HG03097 (cell line): ENCODE data around the gene PMFBP1.
A peak's percentile ranks its signal among the peaks of the same experiment; 100 is the strongest.

Experiments used
- ATAC-seq: cut with Tn5 transposase; IDR thresholded peaks from one replicate; pipeline ENCODE4 v1.9.1; 2021; ENCODE audit not compliant: unreplicated experiment, low FRiP score

Gene PMFBP1

DNA sequence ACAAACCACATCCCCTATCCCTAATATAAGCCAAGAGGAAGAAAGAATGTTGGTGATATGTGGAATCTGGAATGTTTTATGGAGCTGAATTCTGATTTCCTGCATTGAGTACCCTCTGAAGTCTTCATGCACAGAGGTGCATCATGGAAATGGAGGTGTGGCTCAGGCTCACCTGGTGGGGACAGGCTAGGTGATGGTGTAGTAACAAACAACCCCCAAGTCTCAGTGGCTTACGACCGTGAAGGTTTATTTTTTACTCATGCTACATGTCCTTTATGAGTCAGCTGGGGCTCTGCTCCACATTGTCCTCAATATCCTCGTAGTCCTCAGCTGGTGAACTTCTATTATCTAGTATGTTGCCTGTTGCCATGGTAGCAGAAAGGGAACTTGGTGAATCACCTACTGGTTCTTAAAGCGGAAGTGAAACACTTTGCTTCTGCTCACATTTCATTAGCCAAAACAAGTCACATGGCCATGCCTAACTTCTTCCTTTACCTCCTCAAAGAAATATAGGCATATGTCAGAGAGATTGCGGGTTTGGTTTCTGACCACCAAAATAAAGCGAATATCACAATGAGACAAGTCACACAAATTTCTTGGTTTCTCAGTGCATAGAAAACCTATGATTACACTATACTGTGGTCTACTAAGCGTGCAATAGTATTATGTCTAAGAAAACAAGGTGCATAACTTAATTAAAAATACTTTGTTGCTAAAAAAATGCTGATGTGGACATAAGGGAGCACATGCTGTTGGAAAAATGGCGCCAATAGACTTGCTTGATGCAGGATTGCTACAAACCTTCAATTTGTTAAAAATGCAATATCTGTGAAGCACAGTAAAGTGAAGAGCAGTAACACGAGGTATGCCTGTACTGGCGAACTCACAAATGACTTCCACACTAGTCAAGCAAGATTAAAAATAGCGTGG, at the start of gene PMFBP1:
PMFBP1 (minus strand) TSS at position 51 of the 930 bp plus-strand sequence. CDS start 947 bp downstream, outside the sequence.
- ATAC-seq, result peak; percentile 95

- ATAC-seq, result no peak
Observed at GRCh38 chr16:72221630-72222024, 49.7 kb upstream of the PMFBP1 start.

- ATAC-seq, result no peak
Observed at GRCh38 chr16:72220875-72221629, 49.1 kb upstream of the PMFBP1 start.

DNA sequence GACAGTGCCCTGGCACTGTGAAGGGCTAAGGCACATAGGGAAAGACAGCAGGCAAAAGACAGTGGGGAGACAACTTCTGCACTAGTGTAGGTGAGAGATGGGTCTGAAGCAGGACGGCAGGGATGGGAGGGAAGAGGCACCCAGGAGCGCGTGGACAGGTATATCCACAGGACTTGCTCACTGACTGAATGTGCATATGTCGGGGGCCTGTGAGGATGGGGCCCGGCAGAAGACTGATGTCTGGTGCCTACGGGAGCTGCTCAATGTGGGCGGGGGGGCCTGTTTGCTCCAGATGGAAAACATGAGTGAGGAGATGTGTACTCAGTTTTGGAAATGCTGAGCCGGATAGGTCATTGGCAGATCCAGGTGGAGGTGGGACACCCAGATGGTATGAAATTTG, 47.3 kb upstream of the PMFBP1 start:
- ATAC-seq, result no peak

DNA sequence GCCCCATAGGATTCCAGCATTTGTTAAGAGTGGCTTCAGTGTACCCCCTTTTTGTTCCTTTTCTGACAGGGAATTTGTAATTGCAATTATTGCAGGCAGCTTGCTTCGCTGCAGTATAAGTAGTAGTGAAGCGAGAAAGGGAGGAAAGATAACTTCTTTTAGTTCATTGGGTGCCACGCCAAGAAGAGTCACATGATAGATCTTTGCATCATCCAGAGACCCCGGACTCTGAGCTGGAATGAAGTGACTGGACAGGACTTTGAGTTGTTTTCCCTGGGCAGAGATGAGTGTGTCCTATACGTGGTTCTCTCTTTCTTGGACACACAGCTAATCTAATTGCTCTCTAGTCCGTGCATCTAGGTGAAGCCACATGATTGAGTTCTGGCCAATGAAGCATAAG, 44.8 kb upstream of the PMFBP1 start:
- ATAC-seq, result no peak

DNA sequence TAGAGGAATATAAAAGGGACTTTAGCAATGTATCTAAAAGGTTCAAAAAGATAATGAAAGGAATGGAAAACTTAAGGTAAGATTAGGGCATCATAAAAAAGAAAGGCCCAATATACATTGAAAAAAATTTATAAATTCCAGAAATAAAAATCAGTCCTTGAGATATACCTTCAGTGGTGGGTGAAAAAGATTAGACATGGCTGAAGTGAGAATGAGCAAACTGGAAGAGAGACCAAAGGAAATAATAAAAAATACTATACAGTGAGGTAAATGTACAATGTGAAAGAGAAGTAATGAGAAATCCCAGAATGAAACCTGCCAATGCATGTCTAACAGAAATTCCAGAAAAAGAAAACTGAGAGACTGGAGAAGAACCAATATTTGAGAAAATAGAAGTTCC, 42.9 kb upstream of the PMFBP1 start:
- no peak for ATAC-seq

DNA sequence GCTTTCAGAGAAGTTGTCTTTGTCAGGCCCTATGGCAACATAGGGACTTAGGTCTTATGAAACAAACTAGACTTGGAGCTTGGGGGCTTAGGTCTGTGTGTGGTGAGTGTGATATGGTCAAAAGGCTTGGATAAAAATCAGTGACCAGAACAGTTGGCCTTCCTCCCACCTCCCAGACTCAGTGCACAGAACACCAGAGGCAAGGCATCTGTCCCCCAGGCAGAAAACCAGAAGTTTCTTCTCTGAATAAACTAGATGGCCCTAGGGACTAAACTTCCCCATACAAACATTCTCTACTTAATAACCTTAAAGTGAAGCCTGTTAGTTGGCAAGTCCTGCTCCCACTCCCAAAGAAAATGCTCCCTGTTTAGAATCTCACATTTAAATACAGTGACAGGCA, 39.2 kb upstream of the PMFBP1 start:
- no peak for ATAC-seq

DNA sequence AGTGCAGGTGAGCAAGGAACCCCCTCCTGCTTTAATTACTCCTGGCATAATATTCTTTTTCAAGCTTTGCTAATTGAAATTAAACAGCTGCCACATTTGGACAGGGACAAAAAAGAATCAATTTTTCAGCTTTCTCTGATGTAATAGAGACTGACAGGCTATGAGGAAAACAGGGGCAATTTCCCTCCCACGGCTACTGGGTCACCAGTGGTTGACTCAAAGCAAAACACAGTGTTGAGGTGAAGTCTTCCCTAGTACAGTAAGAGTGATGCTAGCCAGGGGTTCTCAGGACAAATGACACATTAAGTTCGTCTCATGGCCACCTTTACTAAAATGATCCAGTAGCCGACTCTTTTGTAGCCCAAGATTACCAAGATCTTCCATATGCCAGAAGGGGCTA, 38.6 kb upstream of the PMFBP1 start:
- ATAC-seq, result no peak

DNA sequence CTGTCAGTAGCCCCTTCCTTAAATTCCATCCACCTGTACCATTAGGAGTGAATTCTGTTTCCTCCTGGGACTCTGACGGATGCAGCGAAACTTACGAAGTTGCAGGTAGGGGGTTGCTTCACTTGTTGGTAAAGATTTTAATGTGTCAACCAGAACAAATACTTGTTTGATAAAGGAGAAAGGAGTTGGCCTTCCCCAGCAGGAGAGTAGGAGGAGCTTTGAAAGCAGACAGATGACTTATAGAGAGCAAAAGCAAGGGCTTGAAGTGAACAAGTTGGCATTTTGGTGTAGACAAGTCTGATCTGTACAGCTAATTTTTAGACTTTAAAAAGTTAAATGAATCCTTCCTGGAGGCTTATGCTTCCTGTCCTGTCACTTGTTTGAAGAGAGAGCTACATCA, 38.1 kb upstream of the PMFBP1 start:
- no peak for ATAC-seq

DNA sequence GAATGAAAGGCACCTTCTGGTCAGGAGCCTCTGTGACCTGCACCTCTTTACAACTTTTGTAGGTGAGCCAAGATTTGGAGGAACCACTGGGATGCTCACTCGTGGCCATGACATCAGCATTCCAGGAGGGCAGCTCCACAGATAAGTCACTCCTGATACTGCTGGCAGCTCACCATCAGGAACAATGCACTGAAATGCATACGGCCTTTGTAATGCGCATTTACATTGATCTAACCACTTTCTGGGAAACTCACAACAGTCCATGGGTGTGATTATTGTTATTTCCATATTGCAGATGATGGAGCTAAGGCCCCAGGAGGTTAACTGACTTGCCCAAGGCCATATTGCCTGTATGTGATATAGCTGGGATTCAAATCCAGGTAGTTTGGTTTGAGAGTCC, 34.3 kb upstream of the PMFBP1 start:
- no peak for ATAC-seq

DNA sequence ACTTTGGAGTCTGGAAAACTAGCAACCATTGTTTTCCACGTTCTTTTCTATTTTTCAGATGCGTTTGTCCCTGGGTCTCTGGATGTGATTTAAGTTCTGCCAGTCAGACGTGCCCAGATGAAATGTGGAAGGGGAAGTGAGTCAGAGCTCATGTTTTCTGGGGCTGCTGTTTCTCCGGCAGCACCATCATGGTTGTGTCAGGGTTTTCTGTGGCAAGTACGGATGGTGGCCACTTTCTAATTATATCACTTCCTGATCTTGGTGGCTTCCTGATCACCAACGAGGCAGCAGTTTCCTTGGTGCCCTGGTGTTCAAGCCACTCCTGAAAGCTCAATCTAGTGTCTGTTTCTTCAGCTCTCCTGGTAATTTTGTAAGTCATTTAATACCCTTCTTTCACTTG, 31.4 kb upstream of the PMFBP1 start:
- peak; percentile 68 for ATAC-seq

DNA sequence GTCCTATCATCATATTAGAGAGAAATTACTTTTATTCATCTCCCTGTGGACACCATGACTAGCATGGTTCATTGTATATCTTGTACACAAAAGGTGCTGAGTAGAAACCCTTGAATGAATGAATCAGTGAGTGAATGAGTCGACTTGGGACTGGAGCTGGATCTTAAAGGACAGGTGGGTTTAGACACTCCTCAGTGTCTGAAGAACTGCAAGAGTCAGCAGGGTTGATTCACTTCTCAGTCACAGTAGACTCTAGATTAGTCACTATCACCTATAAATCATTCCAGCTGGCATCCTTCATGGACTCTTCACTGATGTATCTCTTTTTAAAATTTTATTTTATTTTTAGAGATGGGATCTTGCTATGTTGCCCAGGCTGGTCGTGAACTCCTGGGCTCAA, 30.1 kb upstream of the PMFBP1 start:
- no peak for ATAC-seq

- no peak for ATAC-seq
Observed at GRCh38 chr16:72201387-72201786, 29.4 kb upstream of the PMFBP1 start.

GRCh38 chr16:72199761-72200337, 27.9 kb upstream of the PMFBP1 start:
- ATAC-seq, result no peak

DNA sequence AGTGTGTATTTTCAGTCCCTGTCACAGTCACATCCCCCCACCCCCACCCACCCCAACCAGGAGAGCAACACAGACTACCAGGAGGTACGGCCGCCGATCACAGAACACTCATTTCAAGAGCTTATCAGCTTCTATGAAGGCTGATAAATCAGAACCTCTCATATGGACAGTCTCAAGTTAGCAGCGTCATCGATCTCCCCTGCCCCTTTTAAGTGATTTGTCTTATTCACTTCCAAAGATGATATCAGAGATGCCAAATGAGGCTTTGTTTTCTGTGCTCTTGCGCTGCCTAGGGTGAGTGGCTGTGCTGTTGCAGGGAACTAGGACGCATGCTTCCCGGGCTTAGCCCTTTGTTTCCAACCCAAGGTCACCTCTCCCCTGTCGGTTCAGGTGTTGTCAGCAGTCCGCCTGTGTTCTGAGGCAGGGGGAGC, 26.8 kb upstream of the PMFBP1 start:
- ATAC-seq, result no peak

- ATAC-seq, result no peak
Observed at GRCh38 chr16:72198021-72198711, 26.2 kb upstream of the PMFBP1 start.

GRCh38 chr16:72197545-72197944, 25.6 kb upstream of the PMFBP1 start:
- ATAC-seq, result no peak

GRCh38 chr16:72195609-72196008, 23.7 kb upstream of the PMFBP1 start:
- no peak for ATAC-seq

DNA sequence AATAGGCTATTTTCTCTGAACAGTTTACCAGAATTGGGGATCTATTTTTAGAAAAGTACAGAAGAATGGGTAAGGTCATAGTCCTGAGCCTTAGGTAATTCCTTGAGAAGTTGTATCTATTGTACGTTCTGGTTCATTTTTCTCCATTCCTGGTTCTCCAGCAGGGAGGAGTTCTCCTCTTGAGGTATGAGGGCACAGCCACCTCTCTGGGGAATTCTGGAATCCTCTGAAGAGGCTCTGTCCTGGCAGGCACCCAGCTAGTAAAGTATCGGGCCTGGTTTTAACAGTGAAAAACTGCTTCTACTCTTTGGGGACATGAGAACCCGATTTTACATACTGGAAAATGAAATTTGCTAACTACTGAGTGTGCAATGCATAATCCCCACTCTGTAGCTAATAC, 19.6 kb upstream of the PMFBP1 start:
- ATAC-seq, result no peak

DNA sequence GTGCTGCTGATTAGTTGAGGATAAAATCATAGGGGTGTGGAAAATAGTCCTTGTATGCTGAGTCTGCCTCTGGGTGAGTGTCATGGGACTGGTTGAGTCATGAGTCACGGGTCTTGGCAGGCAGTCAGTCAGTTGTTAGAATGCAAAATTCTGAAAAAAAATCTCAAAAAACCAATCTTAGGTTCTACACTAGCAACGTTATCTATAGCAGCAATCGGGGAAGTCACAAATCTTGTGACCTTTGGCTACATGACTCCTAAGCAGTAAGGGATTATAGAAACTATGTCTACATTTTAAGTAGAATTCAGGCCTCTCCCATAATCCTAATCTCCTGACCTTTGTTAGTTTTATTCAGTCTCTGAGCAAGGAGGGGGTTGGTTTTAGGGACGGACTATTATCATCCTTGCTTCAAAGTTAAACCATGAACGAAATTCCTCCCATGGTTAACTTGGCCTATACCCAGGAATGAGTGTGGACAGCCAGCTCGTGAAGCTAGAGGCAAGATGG, 18.0 kb upstream of the PMFBP1 start:
- ATAC-seq, result no peak

DNA sequence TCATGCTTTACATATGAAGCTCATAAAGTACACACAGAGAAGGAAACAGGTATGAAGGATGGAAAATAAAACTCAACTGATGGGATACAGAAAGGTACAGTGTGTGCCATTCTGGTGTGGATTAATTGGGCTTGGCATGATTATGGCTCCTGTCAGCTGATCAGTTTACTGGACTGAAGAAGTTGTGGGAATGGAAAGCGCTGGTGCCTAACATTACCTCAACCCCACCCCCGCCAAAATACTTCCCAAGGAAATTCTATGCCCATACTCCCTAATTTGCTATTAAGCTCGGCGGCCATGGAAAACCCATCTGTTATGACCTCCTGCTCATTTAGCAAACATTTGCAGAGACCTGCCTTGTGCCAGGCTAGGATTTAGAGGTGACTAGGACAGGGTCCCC, 16.6 kb upstream of the PMFBP1 start:
- no peak for ATAC-seq
